A549 (cell line): ENCODE results near the gene GREB1. TPM values are rescaled to one million over a fixed set of nuclear protein-coding genes. Genes with fewer than 3 reads are reported as not detected.

Experiments
- ATAC-seq, 2 experiments: fragments of 200-7000 bp in 1 of 2; fragments of >200 bp in 1 of 2; cut with Nextera tagmentation in 1 of 2; cut with Tn5 transposase in 1 of 2; 3 replicates each; pipeline versions ENCODE4 v1.8.0 to v1.9.1; 2018 to 2020; ENCODE audit warnings: mild to moderate bottlenecking in 1 of 2, moderate library complexity in 1 of 2
- CTCF ChIA-PET: fragments of 300-600 bp; sonication (Branson Sonifier 250); formaldehyde crosslinking; extraction: SDS; loops from one replicate; lab custom pipeline; 2021; ENCODE audit warnings: antibody characterized with exemption, inconsistent platforms; lab: Yijun Ruan, JAX
- POLR2A ChIA-PET: fragments of 350-600 bp; formaldehyde crosslinking; extraction: SDS; loops from one replicate; lab custom pipeline; 2021; ENCODE audit warnings: antibody characterized with exemption, inconsistent platforms; lab: Yijun Ruan, JAX
- DNase-seq, 2 experiments: peaks; one replicate each; pipeline versions ENCODE4 v3.0.0 to v3.0.0-alpha.2; 2011 to 2016; ENCODE audit warnings: low read depth in 1 of 2, low spot score in 1 of 2
- FAIRE-seq: peaks from 2 replicates; lab custom pipeline; 2011; peaks lifted over from hg19 to GRCh38; lab: Jason Lieb, UNC
- H3K27ac ChIP-seq, 2 experiments: fragments of >200 bp; sonication (Bioruptor Twin); formaldehyde crosslinking; 3 replicates each; pipeline ENCODE4 v1.5.1; 2016 to 2017
- H3K4me1 ChIP-seq: fragments of >200 bp; sonication (Bioruptor Twin); formaldehyde crosslinking; 3 replicates; pipeline ENCODE4 v1.6.1; 2016
- H3K4me2 ChIP-seq: fragments of >200 bp; sonication (Bioruptor Twin); formaldehyde crosslinking; 3 replicates; pipeline ENCODE4 v1.6.1; 2016
- H3K4me3 ChIP-seq: fragments of >200 bp; sonication (Bioruptor Twin); formaldehyde crosslinking; 3 replicates; pipeline ENCODE4 v1.5.1; 2016
- H3K9me3 ChIP-seq: fragments of >200 bp; sonication (Bioruptor Twin); formaldehyde crosslinking; 3 replicates; pipeline ENCODE4 v1.6.1; 2016
- CHD2 ChIP-seq: fragments of 150-350 bp; IDR thresholded peaks from 2 replicates; pipeline ENCODE4 v1.6.1; 2014; ENCODE audit warnings: low read length; ENCODE audit not compliant: partially characterized antibody
- EHMT2 ChIP-seq: fragments of 200-600 bp; sonication (generic); IDR thresholded peaks from 2 replicates; pipeline ENCODE4 v1.6.1; 2016; ENCODE audit warnings: antibody characterized with exemption, low read depth, mild to moderate bottlenecking, moderate library complexity
- ESRRA ChIP-seq: fragments of 150-350 bp; IDR thresholded peaks from 2 replicates; pipeline ENCODE4 v1.6.1; 2014; ENCODE audit warnings: mild to moderate bottlenecking, low read length, borderline replicate concordance
- FOSB ChIP-seq: fragments of 250-450 bp; sonication (Bioruptor Pico); IDR thresholded peaks from 2 replicates; pipeline ENCODE4 v1.5.0; 2020; ENCODE audit warnings: mild to moderate bottlenecking, moderate library complexity
- FOSL2 ChIP-seq, 2 experiments: fragments of 450-650 bp in 1 of 2; fragments of >200 bp in 1 of 2; sonication (Bioruptor Twin) in 1 of 2; formaldehyde crosslinking; IDR thresholded peaks; 2 replicates each; pipeline versions ENCODE4 v1.5.0 to v1.6.1; 2016 to 2020; ENCODE audit warnings: mild to moderate bottlenecking in 1 of 2, moderate library complexity in 1 of 2
- GATA3 ChIP-seq: IDR thresholded peaks from 2 replicates; pipeline ENCODE4 v1.6.1; 2012; ENCODE audit warnings: borderline replicate concordance
- HDAC2 ChIP-seq: fragments of 200-600 bp; sonication (generic); IDR thresholded peaks from 2 replicates; pipeline ENCODE4 v1.6.1; 2016
- HOXB13 ChIP-seq: fragments of 250-450 bp; sonication (Bioruptor Pico); IDR thresholded peaks from 2 replicates; pipeline ENCODE4 v1.5.0; 2020; ENCODE audit warnings: low read depth, mild to moderate bottlenecking, moderate library complexity
- JUNB ChIP-seq: fragments of >200 bp; sonication (Bioruptor Twin); formaldehyde crosslinking; IDR thresholded peaks from 2 replicates; pipeline ENCODE4 v1.6.1; 2016
- KDM5A ChIP-seq: fragments of 200-600 bp; sonication (generic); IDR thresholded peaks from 2 replicates; pipeline ENCODE4 v1.6.1; 2016; ENCODE audit warnings: antibody characterized with exemption, mild to moderate bottlenecking
- MAFK ChIP-seq: fragments of 450-650 bp; IDR thresholded peaks from 2 replicates; pipeline ENCODE4 v1.6.1; 2014; ENCODE audit not compliant: partially characterized antibody
- MYC ChIP-seq: IDR thresholded peaks from 2 replicates; pipeline ENCODE4 v1.6.1; 2012; ENCODE audit warnings: mild to moderate bottlenecking, inconsistent platforms, low read length, improper control_type of control experiment, borderline replicate concordance
- PHF8 ChIP-seq: fragments of 200-600 bp; sonication (generic); IDR thresholded peaks from 2 replicates; pipeline ENCODE4 v1.6.1; 2016; ENCODE audit warnings: low read depth, mild to moderate bottlenecking, antibody characterized with exemption, moderate library complexity, borderline replicate concordance
- POLR2A ChIP-seq: IDR thresholded peaks from 2 replicates; pipeline ENCODE4 v1.6.1; 2012; ENCODE audit warnings: mild to moderate bottlenecking, low read length
- RNF2 ChIP-seq: fragments of 200-600 bp; sonication (generic); IDR thresholded peaks from 2 replicates; pipeline ENCODE4 v1.6.1; 2016; ENCODE audit warnings: low read depth, mild to moderate bottlenecking, antibody characterized with exemption, moderate library complexity, borderline replicate concordance
- SREBF2 ChIP-seq: fragments of 450-650 bp; IDR thresholded peaks from 2 replicates; pipeline ENCODE4 v1.6.1; 2014; ENCODE audit warnings: mild to moderate bottlenecking, moderate library complexity
- TFCP2L1 ChIP-seq: fragments of 250-450 bp; sonication (Bioruptor Pico); IDR thresholded peaks from 2 replicates; pipeline ENCODE4 v1.5.0; 2021; ENCODE audit warnings: mild to moderate bottlenecking
- TP53 ChIP-seq: fragments of 250-450 bp; sonication (Bioruptor Pico); IDR thresholded peaks from 2 replicates; pipeline ENCODE4 v1.5.0; 2021; ENCODE audit warnings: mild to moderate bottlenecking, moderate library complexity
- ZFP36 ChIP-seq: fragments of 450-650 bp; IDR thresholded peaks from 2 replicates; pipeline ENCODE4 v1.6.1; 2014; ENCODE audit warnings: borderline replicate concordance; ENCODE audit not compliant: partially characterized antibody
- WGBS: methylation state at CpG from one replicate; pipeline ENCODE4 v1.1.6; 2017; ENCODE audit errors: missing lambda C conversion rate; 5-methylcytosine and 5-hydroxymethylcytosine counted together
- polyA plus RNA-seq, 4 experiments: library from polyadenylated mRNA; depleted of rRNA in 3 of 4; stranded (reverse); fragments of >200 nt; fragmentation: RNase III in 1 of 4; extraction: RNeasy Plus Mini Kit Qiagen cat#74134 plus additional on column Dnase treatment in 1 of 4; gene quantifications; 2 replicates in 3 of 4; 3 replicates in 1 of 4; pipeline ENCODE4 v1.2.3, GENCODE V29; 2011 to 2017
- TF ChIP-seq, protein P1 (sequence below): fragments of 250-450 bp; sonication (Bioruptor Pico); IDR thresholded peaks from 2 replicates; pipeline ENCODE4 v1.5.0; 2021; ENCODE audit warnings: mild to moderate bottlenecking, moderate library complexity, borderline replicate concordance
- TF ChIP-seq, protein P2 (sequence below): IDR thresholded peaks from 2 replicates; pipeline ENCODE4 v1.6.1; 2012; ENCODE audit warnings: low read depth, borderline replicate concordance
- TF ChIP-seq, protein P3 (sequence below): fragments of >200 bp; sonication (Bioruptor Twin); formaldehyde crosslinking; IDR thresholded peaks from 3 replicates; pipeline ENCODE4 v1.6.1; 2016
- TF ChIP-seq, protein P4 (sequence below): fragments of 200-600 bp; sonication (generic); IDR thresholded peaks from 2 replicates; pipeline ENCODE4 v1.6.1; 2016; ENCODE audit warnings: antibody characterized with exemption, mild to moderate bottlenecking, moderate library complexity
- TF ChIP-seq, protein P5 (sequence below): fragments of 450-650 bp; IDR thresholded peaks from 2 replicates; pipeline ENCODE4 v1.6.1; 2014; ENCODE audit warnings: antibody characterized with exemption
- TF ChIP-seq, protein P6 (sequence below): fragments of >200 bp; sonication (Bioruptor Twin); formaldehyde crosslinking; IDR thresholded peaks from 2 replicates; pipeline ENCODE4 v1.6.1; 2016

GREB1 gene
- polyA plus RNA-seq, 2 of the 4 experiments (the other 2 are of a cell fraction) = 1.1 to 1.3 TPM

DNA sequence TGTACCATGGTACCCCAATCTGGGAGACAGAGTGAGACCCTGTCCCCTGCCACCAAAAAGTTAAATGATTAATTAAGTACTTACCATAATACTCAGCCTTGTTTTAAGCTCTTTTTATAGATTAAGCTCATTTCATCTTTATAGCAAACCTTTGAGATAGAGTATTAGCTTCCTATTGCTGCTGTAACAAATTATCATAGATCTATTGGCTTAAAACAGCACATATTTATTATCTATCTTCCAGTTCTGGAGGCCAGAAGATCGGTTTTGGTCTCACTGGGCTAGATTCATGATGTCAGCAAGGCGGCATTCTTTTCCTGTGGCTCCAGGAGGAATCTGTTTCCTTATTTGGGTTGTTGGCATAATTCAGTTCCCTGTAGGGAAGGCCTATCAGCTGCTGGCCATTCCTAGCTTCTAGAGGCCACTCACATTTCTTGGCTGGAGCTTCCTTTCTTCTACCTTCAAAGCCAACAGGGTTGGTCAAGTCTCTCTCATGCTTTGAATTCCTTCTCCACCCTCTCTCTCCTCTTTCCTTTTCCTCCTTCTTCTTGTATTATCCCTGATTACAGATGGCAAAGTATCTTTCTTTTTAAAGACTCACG is 13.7 kb upstream of the GREB1 start:
- ChIA-PET CTCF (interaction anchor here (0.8 kb wide), 1 partner anchor 62 kb away, joined by 3 read pairs; no protein-coding TSS in a partner anchor), POLR2A (no interaction called here)
- Histone ChIP-seq H3K27ac (no peak overlapping the region), H3K9me3 (no peaks in the 10 kb centered on the region), H3K4me3 (no peak overlapping the region), H3K4me1 (no peaks in the 10 kb centered on the region), H3K4me2 (no peak overlapping the region)
- ATAC-seq = no peak
- TF ChIP-seq, protein P1, sequence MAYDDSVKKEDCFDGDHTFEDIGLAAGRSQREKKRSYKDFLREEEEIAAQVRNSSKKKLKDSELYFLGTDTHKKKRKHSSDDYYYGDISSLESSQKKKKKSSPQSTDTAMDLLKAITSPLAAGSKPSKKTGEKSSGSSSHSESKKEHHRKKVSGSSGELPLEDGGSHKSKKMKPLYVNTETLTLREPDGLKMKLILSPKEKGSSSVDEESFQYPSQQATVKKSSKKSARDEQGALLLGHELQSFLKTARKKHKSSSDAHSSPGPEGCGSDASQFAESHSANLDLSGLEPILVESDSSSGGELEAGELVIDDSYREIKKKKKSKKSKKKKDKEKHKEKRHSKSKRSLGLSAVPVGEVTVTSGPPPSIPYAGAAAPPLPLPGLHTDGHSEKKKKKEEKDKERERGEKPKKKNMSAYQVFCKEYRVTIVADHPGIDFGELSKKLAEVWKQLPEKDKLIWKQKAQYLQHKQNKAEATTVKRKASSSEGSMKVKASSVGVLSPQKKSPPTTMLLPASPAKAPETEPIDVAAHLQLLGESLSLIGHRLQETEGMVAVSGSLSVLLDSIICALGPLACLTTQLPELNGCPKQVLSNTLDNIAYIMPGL (CRISPR knock-in tag) = no peak
- TF ChIP-seq KDM5A (no peak), ESRRA (no peak), FOSL2 (IDR thresholded peaks at IDR 0.05) (no peak), FOSL2 (CRISPR knock-in tag; IDR thresholded peaks at IDR 0.05) (no peak), RNF2 (no peak), ZFP36 (no peak), HDAC2 (no peak), PHF8 (no peak)
- TF ChIP-seq, protein P2, sequence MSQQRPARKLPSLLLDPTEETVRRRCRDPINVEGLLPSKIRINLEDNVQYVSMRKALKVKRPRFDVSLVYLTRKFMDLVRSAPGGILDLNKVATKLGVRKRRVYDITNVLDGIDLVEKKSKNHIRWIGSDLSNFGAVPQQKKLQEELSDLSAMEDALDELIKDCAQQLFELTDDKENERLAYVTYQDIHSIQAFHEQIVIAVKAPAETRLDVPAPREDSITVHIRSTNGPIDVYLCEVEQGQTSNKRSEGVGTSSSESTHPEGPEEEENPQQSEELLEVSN = no peak
- DNase-seq = peak in 1 of 2 experiments; percentile 31
- FAIRE-seq = no peak
- WGBS = 32% methylated on average over 3 of the region's 3 CpGs

DNA sequence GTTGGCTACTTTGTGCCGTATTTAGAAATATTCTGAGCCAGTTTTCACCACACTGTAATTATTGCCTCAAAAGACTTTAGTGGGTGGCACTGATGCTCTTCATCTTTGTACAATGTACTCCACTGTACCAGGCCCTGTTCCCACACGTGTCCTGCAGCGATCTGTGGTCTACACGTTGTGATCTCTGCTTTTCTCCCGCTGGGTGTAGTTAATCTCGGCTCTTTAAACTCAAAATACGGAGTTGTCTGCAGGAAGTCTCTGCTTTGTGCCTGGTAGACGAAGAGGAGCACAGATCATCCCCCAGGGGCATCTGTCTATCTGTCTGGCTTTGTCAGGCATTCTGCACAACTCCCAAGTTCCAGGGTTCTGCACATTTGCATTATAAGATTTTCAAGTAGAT is 12.1 kb upstream of the GREB1 start:
- H3K4me1 ChIP-seq = no peaks in the 10 kb centered on the region
- H3K4me2 ChIP-seq = no peak overlapping the region
- POLR2A ChIA-PET = no interaction called here
- FAIRE-seq = no peak
- no peak for ATAC-seq
- no peaks in the 10 kb centered on the region for H3K9me3 ChIP-seq
- DNase-seq = no peak
- H3K27ac ChIP-seq = no peak overlapping the region
- CTCF ChIA-PET = interaction anchor here (0.7 to 1.0 kb wide), 2 partner anchors 12 to 389 kb away, joined by 3 read pairs; partner anchors contain the start of gene GREB1
- WGBS = 51% methylated on average over 8 of the region's 8 CpGs
- no peak overlapping the region for H3K4me3 ChIP-seq
- TF ChIP-seq CHD2 = no peak
- TF ChIP-seq HDAC2 = no peak
- TF ChIP-seq, protein P1 (CRISPR knock-in tag) = no peak
- TF ChIP-seq JUNB = no peak
- TF ChIP-seq MAFK = no peak
- TF ChIP-seq KDM5A = no peak
- TF ChIP-seq, protein P3, sequence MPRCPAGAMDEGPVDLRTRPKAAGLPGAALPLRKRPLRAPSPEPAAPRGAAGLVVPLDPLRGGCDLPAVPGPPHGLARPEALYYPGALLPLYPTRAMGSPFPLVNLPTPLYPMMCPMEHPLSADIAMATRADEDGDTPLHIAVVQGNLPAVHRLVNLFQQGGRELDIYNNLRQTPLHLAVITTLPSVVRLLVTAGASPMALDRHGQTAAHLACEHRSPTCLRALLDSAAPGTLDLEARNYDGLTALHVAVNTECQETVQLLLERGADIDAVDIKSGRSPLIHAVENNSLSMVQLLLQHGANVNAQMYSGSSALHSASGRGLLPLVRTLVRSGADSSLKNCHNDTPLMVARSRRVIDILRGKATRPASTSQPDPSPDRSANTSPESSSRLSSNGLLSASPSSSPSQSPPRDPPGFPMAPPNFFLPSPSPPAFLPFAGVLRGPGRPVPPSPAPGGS = no peak
- TF ChIP-seq FOSL2 (IDR thresholded peaks at IDR 0.05) = no peak
- no peak for TF ChIP-seq FOSL2 (CRISPR knock-in tag; IDR thresholded peaks at IDR 0.05)
- no peak for TF ChIP-seq TFCP2L1 (CRISPR knock-in tag)
- TF ChIP-seq, protein P4, sequence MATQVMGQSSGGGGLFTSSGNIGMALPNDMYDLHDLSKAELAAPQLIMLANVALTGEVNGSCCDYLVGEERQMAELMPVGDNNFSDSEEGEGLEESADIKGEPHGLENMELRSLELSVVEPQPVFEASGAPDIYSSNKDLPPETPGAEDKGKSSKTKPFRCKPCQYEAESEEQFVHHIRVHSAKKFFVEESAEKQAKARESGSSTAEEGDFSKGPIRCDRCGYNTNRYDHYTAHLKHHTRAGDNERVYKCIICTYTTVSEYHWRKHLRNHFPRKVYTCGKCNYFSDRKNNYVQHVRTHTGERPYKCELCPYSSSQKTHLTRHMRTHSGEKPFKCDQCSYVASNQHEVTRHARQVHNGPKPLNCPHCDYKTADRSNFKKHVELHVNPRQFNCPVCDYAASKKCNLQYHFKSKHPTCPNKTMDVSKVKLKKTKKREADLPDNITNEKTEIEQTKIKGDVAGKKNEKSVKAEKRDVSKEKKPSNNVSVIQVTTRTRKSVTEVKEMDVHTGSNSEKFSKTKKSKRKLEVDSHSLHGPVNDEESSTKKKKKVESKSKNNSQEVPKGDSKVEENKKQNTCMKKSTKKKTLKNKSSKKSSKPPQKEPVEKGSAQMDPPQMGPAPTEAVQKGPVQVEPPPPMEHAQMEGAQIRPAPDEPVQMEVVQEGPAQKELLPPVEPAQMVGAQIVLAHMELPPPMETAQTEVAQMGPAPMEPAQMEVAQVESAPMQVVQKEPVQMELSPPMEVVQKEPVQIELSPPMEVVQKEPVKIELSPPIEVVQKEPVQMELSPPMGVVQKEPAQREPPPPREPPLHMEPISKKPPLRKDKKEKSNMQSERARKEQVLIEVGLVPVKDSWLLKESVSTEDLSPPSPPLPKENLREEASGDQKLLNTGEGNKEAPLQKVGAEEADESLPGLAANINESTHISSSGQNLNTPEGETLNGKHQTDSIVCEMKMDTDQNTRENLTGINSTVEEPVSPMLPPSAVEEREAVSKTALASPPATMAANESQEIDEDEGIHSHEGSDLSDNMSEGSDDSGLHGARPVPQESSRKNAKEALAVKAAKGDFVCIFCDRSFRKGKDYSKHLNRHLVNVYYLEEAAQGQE = no peak
- TF ChIP-seq, protein P5, sequence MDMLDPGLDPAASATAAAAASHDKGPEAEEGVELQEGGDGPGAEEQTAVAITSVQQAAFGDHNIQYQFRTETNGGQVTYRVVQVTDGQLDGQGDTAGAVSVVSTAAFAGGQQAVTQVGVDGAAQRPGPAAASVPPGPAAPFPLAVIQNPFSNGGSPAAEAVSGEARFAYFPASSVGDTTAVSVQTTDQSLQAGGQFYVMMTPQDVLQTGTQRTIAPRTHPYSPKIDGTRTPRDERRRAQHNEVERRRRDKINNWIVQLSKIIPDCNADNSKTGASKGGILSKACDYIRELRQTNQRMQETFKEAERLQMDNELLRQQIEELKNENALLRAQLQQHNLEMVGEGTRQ = no peak
- TF ChIP-seq GATA3 = no peak
- TF ChIP-seq, protein P6, sequence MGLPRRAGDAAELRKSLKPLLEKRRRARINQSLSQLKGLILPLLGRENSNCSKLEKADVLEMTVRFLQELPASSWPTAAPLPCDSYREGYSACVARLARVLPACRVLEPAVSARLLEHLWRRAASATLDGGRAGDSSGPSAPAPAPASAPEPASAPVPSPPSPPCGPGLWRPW = no peak
- TF ChIP-seq HOXB13 = no peak
- no peak for TF ChIP-seq MYC
- TF ChIP-seq POLR2A = no peak
- TF ChIP-seq EHMT2 = no peak
- no peak for TF ChIP-seq SREBF2
- no peak for TF ChIP-seq TP53
- no peak for TF ChIP-seq FOSB (CRISPR knock-in tag)
